AG09309 (cell line): Measurements from ENCODE around the gene GRIA3.

Experiments
- DNase-seq: peaks from one replicate; pipeline ENCODE4 v3.0.0-alpha.2; 2010; ENCODE audit warnings: low read depth
- H3K4me3 ChIP-seq: 2 replicates; pipeline ENCODE4 v1.5.1; 2011; ENCODE audit warnings: mild to moderate bottlenecking, low read depth, low read length, moderate library complexity; ENCODE audit not compliant: control insufficient read depth
- TF ChIP-seq, protein P1 (sequence below): IDR thresholded peaks from 2 replicates; pipeline ENCODE4 v1.5.1; 2011; ENCODE audit warnings: mild to moderate bottlenecking, low read depth, low read length, inconsistent platforms; ENCODE audit not compliant: insufficient read depth, control insufficient read depth; ENCODE audit errors: missing control alignments

The GRIA3 gene

DNA sequence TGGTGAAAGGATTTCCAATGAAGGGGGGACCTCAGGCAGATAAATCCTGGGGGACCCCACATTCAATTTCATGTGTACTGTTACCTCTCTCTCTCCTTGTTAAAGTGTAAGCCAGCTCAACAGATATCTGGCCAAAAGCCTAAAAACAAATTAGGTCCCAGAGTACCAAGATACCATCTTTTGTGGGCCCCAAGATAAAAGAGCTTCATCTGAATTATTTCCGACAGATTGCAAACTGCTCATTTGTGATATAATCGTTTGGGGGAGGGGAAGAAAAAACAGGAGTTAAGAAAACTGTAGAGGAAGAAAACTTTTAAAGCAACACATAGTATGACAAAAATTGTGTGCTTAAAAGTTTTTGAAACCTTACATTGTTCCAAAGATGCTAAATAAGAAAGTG lies 33.6 kb downstream of the GRIA3 start:
- no peak overlapping the region for H3K4me3 ChIP-seq
- TF ChIP-seq, protein P1, sequence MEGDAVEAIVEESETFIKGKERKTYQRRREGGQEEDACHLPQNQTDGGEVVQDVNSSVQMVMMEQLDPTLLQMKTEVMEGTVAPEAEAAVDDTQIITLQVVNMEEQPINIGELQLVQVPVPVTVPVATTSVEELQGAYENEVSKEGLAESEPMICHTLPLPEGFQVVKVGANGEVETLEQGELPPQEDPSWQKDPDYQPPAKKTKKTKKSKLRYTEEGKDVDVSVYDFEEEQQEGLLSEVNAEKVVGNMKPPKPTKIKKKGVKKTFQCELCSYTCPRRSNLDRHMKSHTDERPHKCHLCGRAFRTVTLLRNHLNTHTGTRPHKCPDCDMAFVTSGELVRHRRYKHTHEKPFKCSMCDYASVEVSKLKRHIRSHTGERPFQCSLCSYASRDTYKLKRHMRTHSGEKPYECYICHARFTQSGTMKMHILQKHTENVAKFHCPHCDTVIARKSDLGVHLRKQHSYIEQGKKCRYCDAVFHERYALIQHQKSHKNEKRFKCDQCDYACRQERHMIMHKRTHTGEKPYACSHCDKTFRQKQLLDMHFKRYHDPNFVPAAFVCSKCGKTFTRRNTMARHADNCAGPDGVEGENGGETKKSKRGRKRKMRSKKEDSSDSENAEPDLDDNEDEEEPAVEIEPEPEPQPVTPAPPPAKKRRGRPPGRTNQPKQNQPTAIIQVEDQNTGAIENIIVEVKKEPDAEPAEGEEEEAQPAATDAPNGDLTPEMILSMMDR: no peak
- no peak for DNase-seq

DNA sequence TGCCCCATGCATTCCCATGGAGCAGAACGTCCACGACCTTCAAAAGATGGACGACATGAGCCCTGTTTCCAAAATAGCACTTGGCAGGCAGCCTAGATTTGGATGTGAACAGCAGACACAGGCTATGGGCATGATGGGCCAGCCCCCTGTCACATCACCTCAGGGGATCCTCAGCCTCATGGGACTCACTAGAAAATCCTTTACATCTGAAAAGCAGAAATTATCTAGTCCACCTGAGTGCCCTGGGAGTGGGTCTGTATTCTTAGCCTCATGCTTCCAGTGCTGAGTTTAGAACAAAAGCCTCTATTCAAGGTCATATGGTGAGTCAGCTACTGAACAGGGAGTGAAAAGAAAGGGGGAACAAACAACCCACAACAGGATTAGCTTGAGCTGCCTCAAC lies 35.8 kb downstream of the GRIA3 start:
- TF ChIP-seq, protein P1: no peak
- no peak for DNase-seq

DNA sequence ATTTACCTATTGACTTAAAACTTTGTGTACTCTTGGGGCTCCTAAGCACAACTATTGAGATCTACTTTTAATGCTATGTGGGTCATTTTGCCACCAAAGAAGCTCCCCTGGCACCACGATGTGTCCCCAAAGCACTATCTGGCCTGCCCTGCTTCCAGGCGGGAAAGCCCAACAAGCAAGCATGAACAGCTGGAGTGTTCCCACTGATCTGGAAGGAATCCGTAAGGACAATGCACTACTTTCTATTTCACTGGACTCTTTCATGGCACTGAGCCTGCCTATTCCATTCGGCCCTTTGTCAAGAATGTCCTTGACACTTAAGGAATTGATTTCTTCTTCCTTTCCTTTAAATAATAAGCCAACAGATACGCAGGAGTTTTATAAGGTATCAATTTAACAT lies 38.8 kb downstream of the GRIA3 start:
- DNase-seq: no peak
- H3K4me3 ChIP-seq: no peak overlapping the region
- TF ChIP-seq, protein P1: no peak

More for the DNA sequence above, 35.8 kb downstream of the GRIA3 start:
- H3K4me3 ChIP-seq: no peak overlapping the region

GRCh38 chrX:123223409-123223808 lies 39.3 kb downstream of the GRIA3 start:
- H3K4me3 ChIP-seq: no peak overlapping the region
- no peak for DNase-seq
- TF ChIP-seq, protein P1: no peak

DNA sequence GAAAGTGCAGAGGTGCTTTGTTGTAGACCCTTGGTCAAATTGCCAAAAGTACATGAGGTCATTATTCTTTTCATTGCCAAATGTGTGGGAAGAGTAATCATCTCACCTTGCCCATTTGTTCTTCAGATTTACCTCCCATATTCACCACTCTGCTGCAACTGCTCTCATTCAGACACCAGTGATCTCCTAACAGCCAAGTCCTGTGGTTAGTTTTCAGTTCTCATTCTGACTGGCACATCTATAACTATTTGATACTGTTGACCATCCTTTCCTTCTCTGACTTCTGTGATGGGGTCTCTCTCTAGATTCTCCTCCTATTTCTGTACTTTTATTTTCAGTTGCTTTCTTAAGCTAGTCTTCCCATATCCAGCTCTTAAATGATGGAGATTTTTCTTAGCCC lies 39.8 kb downstream of the GRIA3 start:
- no peak overlapping the region for H3K4me3 ChIP-seq
- TF ChIP-seq, protein P1: no peak
- no peak for DNase-seq

- no peak overlapping the region for H3K4me3 ChIP-seq
- TF ChIP-seq, protein P1: no peak
- no peak for DNase-seq
Observed at GRCh38 chrX:123230798-123231197, 46.7 kb downstream of the GRIA3 start.

GRCh38 chrX:123236859-123237258 lies 52.8 kb downstream of the GRIA3 start:
- H3K4me3 ChIP-seq: no peak overlapping the region
- DNase-seq: no peak
- TF ChIP-seq, protein P1: no peak
